B cell (primary cell): ENCODE data around the gene CTNNA3.

ENCODE experiments used
- EZH2 ChIP-seq: IDR thresholded peaks from 2 replicates; pipeline ENCODE4 v1.6.1; 2012; ENCODE audit warnings: borderline replicate concordance, low read depth, mild to moderate bottlenecking, moderate library complexity, low read length; ENCODE audit not compliant: insufficient read depth, poor library complexity, severe bottlenecking
- TF ChIP-seq, protein P1 (sequence below): fragments of 200-600 bp; IDR thresholded peaks from one replicate; pipeline ENCODE4 v1.8.0; 2022; ENCODE audit warnings: antibody characterized with exemption, mild to moderate bottlenecking

DNA sequence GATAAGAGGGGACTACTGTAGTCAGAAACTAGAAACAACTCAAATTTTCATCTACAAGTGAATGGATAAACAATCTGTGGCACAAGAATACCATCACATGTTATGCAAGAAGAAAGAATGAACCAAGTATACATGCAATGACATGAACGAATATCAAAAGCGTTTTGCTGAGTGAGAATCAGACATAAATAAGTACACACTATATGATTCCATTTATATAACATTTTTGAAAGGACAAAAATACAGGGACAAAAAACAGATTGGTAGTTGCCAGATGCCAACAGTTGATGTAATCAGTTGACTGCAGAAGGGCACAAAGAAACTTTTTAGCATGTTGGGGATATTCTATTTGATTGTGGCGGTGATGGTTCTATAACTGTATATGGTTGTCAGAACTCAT, 33.6 kb downstream of the CTNNA3 start:
- TF ChIP-seq, protein P1, sequence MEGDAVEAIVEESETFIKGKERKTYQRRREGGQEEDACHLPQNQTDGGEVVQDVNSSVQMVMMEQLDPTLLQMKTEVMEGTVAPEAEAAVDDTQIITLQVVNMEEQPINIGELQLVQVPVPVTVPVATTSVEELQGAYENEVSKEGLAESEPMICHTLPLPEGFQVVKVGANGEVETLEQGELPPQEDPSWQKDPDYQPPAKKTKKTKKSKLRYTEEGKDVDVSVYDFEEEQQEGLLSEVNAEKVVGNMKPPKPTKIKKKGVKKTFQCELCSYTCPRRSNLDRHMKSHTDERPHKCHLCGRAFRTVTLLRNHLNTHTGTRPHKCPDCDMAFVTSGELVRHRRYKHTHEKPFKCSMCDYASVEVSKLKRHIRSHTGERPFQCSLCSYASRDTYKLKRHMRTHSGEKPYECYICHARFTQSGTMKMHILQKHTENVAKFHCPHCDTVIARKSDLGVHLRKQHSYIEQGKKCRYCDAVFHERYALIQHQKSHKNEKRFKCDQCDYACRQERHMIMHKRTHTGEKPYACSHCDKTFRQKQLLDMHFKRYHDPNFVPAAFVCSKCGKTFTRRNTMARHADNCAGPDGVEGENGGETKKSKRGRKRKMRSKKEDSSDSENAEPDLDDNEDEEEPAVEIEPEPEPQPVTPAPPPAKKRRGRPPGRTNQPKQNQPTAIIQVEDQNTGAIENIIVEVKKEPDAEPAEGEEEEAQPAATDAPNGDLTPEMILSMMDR, result no peak
- TF ChIP-seq EZH2, result no peak
